Panc1 (cell line): ENCODE results near the gene FRMD4A.

ENCODE experiments used
- POLR2AphosphoS5 ChIP-seq: IDR thresholded peaks from 2 replicates; pipeline ENCODE4 v1.6.1; 2012; ENCODE audit warnings: mild to moderate bottlenecking, low read depth, low read length, moderate library complexity
- SIN3A ChIP-seq: IDR thresholded peaks from 2 replicates; pipeline ENCODE4 v1.6.1; 2012; ENCODE audit warnings: low read depth, mild to moderate bottlenecking, low read length, moderate library complexity, borderline replicate concordance; ENCODE audit not compliant: insufficient read depth
- TCF7L2 ChIP-seq: IDR thresholded peaks from 2 replicates; pipeline ENCODE4 v1.6.1; 2011; ENCODE audit warnings: mild to moderate bottlenecking, low read depth, low read length, inconsistent platforms
- TF ChIP-seq, protein P1 (sequence below): fragments of 450-650 bp; IDR thresholded peaks from 2 replicates; pipeline ENCODE4 v1.5.1; 2017; ENCODE audit warnings: mild to moderate bottlenecking
- TF ChIP-seq, protein P2 (sequence below), 2 experiments: IDR thresholded peaks; 2 replicates each; pipeline ENCODE4 v1.6.1; 2011 to 2012; ENCODE audit warnings: low read depth in 2 of 2, control low read depth in 1 of 2, low read length in 1 of 2, mild to moderate bottlenecking in 1 of 2, moderate library complexity in 1 of 2; ENCODE audit not compliant: insufficient read depth in 1 of 2

DNA sequence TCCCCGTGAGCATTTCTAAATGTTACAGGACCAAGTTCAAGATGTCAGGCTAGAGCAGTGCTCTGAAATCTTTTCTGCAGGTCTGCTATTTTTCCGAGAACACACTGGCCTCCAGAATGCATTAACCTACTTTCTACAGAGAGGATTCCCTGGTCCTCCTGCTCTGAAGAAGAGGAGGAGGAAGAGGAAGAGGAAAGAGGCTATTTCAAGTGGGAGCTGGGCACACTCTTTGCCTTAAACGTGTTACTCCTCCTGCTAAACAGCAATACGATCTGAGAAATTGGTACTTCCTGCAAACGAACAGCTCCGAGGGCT is 157.4 kb downstream of the FRMD4A start:
- TF ChIP-seq POLR2AphosphoS5 (no peak), TCF7L2 (no peak), SIN3A (no peak)
- TF ChIP-seq, protein P1, sequence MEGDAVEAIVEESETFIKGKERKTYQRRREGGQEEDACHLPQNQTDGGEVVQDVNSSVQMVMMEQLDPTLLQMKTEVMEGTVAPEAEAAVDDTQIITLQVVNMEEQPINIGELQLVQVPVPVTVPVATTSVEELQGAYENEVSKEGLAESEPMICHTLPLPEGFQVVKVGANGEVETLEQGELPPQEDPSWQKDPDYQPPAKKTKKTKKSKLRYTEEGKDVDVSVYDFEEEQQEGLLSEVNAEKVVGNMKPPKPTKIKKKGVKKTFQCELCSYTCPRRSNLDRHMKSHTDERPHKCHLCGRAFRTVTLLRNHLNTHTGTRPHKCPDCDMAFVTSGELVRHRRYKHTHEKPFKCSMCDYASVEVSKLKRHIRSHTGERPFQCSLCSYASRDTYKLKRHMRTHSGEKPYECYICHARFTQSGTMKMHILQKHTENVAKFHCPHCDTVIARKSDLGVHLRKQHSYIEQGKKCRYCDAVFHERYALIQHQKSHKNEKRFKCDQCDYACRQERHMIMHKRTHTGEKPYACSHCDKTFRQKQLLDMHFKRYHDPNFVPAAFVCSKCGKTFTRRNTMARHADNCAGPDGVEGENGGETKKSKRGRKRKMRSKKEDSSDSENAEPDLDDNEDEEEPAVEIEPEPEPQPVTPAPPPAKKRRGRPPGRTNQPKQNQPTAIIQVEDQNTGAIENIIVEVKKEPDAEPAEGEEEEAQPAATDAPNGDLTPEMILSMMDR, result no peak
- TF ChIP-seq, protein P2, sequence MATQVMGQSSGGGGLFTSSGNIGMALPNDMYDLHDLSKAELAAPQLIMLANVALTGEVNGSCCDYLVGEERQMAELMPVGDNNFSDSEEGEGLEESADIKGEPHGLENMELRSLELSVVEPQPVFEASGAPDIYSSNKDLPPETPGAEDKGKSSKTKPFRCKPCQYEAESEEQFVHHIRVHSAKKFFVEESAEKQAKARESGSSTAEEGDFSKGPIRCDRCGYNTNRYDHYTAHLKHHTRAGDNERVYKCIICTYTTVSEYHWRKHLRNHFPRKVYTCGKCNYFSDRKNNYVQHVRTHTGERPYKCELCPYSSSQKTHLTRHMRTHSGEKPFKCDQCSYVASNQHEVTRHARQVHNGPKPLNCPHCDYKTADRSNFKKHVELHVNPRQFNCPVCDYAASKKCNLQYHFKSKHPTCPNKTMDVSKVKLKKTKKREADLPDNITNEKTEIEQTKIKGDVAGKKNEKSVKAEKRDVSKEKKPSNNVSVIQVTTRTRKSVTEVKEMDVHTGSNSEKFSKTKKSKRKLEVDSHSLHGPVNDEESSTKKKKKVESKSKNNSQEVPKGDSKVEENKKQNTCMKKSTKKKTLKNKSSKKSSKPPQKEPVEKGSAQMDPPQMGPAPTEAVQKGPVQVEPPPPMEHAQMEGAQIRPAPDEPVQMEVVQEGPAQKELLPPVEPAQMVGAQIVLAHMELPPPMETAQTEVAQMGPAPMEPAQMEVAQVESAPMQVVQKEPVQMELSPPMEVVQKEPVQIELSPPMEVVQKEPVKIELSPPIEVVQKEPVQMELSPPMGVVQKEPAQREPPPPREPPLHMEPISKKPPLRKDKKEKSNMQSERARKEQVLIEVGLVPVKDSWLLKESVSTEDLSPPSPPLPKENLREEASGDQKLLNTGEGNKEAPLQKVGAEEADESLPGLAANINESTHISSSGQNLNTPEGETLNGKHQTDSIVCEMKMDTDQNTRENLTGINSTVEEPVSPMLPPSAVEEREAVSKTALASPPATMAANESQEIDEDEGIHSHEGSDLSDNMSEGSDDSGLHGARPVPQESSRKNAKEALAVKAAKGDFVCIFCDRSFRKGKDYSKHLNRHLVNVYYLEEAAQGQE (IDR thresholded peaks at IDR 0.05; ENCODE audit: insufficient read depth in 1 of 2, low read depth in 2 of 2, low read length in 1 of 2), result no peak
